ENCODE measurements around the gene SCUBE2.

GRCh38 chr11:9057888-9058287 is 33.5 kb downstream of the SCUBE2 start:
- no peak for TF ChIP-seq POLR2A (IDR thresholded peaks at IDR 0.05)
- TF ChIP-seq CTCF (IDR thresholded peaks at IDR 0.05): no peak
